Measurements from ENCODE around the gene LCP1. TPM values are rescaled to one million over a fixed set of nuclear protein-coding genes. Genes with fewer than 3 reads are reported as not detected.
A peak's percentile ranks its signal among the peaks of the same experiment; 100 is the strongest.

LCP1 gene
- total RNA-seq, 1 donor from 2014 or later: not detected

- DNase-seq: peak; percentile 11
Observed at GRCh38 chr13:46126056-46126455, 55.9 kb downstream of the LCP1 start.

DNA sequence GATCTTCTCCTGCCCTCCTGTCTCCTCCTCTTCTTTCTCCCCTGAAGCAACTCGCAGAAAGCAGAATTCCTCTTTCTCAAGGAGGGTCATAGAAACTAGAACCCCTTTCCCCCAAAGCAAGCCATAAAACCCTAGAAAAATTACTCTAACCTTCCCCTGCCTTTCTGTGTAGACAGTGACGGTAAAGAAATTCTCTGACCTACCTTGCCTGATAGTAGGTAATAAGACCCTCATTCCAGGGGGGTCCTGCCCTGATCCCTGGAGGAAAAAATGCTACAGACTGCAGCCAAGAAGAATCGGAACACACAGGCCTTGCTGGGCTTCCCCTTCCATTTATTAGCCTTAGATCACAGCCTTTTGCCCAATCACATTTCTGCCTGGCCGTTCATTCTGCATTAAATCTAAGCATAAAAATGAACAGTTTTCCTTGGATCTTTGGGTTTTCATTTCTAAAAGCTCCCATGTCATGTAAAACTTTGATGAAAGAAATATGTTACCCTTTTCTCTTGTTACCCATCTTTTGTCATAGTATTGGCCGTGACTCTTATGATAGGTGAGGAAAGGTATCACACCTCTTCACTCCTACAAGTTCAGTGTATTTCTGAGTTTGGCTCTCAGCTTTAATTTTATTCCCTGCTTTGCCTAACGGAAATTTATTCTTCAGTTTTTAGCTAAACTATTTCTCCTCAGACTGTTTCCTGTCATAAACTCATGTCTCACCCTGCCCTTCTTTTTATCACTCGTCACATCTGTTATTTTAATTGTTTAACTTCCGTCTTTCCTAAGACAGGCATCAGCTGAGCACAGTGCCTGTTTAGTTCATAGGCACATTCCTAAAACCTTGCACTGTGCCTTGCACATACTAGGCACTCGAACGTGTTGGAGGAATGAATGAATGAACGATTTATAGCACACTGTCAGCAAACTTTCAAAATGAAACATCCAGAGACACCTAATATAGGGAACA is 56.7 kb downstream of the LCP1 start:
- DNase-seq: peak; percentile 67

GRCh38 chr13:46124531-46124966 is 57.4 kb downstream of the LCP1 start:
- no peak for DNase-seq

DNA sequence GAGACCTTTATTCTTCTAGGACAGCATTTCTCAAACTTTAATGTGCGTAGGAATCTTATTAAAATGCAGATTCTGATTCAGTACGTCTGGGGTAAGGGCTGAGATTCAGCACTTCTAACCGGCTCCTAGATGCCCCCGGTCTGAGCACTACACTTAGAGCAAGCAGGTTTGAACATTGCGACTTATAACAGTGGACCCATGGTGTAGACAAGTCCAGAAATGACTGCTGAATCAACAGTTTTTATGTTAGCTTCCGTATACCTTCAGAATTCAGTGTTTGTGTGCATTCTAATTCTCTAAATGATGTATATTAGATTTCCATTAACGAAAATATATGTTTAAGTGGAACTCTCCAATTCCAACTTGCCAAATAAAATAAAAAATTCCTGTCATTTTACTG is 59.7 kb downstream of the LCP1 start:
- DNase-seq: no peak

GRCh38 chr13:46121597-46122163 is 60.3 kb downstream of the LCP1 start:
- DNase-seq: no peak

DNA sequence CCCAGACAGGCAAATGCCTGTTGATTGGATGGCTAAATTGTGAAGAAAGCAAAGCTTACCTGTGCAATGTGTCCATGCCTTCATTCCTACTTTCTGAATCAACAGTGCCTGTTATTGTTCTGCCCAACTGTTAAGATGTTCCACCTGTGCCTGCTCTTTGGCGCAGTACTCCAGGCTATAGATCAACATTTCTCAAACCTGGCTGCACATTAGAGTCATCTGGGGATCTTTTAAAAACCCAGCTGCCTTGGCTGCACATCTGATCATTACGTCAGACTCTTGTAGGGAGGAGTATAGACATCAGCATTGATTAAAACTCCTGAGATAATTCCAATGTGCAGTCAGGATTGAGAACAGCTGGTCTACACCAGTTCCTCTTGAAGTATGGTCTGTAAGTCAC is 60.9 kb downstream of the LCP1 start:
- no peak for DNase-seq

GRCh38 chr13:46119883-46120614 is 61.9 kb downstream of the LCP1 start:
- DNase-seq: peak; percentile 82

DNA sequence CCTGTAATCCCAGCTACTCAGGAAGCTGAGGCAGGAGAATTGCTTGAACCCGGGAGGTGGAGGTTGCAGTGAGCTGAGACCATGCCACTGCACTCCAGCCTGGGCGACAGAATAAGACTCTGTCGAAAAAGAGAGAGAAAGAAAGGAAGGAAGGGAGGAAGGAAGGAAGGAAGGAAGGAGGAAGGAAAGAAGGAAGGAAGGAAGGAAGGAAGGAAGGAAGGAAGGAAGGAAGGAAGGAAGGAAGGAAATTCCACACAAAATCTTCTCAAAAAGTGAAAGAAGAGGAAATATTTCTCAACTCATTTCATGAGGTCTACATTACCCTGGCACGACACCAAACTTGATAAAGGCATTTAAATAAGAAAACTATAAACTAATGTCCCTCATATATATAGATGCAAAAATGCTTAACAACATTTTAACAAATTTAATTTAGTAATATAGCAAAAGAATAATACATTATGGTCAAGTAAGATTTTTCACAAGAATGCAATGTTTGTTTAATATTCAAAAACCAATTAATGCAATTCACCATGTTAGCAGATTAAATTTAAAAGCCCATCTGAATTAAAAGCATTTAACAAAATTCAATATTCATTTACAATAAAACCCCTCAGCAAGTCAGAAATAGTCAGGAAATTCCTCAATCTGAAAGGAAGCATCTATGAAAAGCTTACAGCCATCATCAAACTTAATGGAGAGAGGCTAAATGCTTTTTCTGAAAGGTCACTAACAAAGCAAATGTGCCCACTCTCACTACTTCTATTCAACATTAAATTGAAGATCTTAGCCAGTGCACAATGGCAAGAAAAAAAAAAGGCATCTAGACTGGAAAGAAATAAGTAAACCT is 65.1 kb downstream of the LCP1 start:
- peak; percentile 29 for DNase-seq

GRCh38 chr13:46114613-46115012 is 67.4 kb downstream of the LCP1 start:
- DNase-seq: no peak

- peak; percentile 64 for DNase-seq
Observed at GRCh38 chr13:46113596-46113995, 68.4 kb downstream of the LCP1 start.

- no peak for DNase-seq
Observed at GRCh38 chr13:46111151-46111550, 70.8 kb downstream of the LCP1 start.

GRCh38 chr13:46109451-46109850 is 72.5 kb downstream of the LCP1 start:
- no peak for DNase-seq

GRCh38 chr13:46106839-46107371 is 75.1 kb downstream of the LCP1 start:
- DNase-seq: peak; percentile 47

DNA sequence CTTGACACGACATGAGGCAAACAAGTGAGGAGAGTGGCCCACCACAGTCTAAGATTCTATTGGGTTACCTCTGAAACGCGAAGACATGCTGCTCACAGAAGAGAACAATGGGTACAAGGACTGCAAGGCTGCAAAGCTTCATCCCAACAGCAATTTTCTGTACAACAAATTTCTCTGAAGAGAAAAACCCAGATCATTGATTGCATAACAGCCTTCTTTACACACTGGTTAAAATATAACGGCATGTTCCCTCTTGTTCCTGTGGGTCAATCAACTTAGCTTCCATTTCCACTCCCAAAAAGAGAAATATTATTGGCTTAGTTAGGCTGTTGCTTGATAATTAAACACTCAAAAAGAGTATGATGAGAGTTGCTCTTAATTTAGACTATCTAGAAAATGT is 77.1 kb downstream of the LCP1 start, which contains the start of gene CPB2:
CPB2 (minus strand) TSS at position 166 of the 400 bp plus-strand sequence; CDS start at position 142, 24 bp downstream.
- DNase-seq: no peak

DNA sequence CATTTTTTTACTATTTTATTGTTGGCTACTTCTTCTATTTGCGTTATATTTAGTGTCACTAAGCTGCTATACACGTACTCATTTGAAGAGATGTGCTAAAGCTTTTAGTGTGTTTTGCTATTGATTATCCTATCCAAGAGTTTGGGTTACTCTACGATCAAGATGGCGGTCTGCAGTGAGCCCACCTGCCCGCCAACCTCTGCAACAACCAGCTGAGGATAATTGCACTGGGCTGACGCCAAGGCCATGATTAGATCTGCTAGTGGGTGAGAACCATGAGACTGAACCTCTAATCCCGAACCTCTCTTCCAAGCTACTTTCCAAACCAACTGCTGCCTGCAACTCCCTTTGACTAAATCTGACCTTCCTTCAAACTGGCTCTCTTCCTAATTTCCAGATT is 78.9 kb downstream of the LCP1 start:
- no peak for DNase-seq

GRCh38 chr13:46102255-46102605 is 79.7 kb downstream of the LCP1 start:
- no peak for DNase-seq

DNA sequence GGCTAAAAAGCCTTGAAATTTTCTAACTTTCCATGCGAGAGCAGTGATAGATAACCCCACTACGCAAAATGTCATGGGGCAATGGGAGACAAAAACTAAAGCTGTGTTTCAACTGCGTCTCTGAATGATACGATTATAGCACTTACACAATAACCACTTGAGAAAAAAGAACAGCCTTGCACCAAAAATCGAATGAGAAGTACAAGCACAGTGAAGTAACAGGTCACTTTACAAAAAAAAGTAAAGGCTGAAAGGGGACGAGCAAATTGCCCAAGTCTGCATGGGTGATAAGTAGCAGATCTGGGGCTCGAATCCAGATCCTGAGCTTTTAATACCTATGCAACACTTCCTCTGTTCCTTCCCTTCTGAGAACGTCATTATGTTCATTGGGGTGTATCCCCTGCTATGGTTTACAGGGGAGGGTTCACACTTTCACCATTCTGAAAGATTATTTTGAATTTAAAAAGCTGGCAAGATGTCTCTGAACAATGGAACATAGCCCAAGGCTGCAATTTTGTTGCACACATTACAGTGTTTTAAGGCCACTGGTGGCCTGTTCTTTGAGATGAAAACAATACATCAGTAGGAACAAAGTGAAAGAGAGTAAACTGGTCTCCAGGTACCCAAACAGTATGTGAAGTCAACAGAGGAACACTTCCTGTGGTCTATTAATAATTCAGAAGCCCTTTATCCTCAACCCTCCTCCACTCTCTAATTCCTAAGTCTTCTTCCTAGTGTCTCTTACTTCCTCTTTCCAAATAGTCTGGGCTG is 80.3 kb downstream of the LCP1 start:
- no peak for DNase-seq

DNA sequence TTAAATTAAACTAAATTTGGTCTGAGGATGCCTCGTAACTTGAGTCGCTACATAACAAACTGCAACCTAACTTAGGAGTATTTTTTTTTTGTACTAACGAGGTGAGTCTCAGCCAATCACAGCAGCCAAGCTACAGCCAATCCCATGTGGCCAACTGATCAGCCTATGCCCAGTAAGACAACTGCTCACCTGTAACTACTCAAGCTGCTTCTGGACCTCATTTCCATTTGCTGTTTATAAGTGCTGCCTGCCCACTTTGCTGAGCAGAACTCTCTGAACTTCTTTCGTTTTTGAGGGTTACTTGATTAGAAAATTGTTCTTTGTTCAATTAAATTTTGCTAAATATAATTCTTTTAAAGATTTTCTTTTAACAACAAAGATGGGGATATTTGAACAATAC is 81.0 kb downstream of the LCP1 start:
- no peak for DNase-seq

DNA sequence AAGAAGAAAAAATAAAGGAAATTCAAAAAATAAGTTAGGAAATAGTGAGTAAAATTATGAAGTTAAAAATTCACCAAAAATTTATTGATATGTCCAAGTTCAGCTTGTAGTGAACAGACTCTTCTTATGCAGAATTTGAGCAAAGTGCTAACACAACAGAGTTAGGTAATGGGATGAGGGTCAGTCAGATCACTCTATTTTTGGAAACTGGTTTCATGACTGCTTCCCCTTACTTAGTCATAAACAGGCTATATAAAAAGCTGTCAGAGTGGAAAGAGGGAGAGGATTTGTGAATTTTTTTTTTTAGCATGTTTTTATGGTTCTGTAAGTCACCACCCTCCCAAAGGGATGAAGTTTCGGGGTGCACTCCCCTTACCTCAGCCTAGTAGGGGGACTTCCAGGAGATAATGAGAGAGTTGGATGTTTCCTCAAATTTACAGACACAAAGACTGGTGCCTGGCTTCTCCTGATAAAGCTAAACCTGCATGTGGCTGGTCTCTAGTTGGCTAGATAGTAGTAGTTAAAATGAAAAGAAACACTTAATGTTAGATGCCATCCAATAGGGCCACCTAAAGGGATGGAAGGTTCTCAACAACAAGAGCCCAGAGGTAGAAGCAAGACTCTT is 81.7 kb downstream of the LCP1 start:
- no peak for DNase-seq

- no peak for DNase-seq
Observed at GRCh38 chr13:46097663-46098062, 84.3 kb downstream of the LCP1 start.

GRCh38 chr13:46097015-46097414 is 85.0 kb downstream of the LCP1 start:
- no peak for DNase-seq
